ENCODE data around the gene NIPBL.

GRCh38 chr5:37111426-37112382, 235.1 kb downstream of the NIPBL start:
- TF ChIP-seq CTCF (IDR thresholded peaks at IDR 0.05) = no peak
- TF ChIP-seq POLR2A (IDR thresholded peaks at IDR 0.05) = no peak

Measured in body of pancreas (tissue), 4 donors.